Spinal cord (tissue), 10 donors: ENCODE data around the gene TP63. TPM values are rescaled to one million over a fixed set of nuclear protein-coding genes. Genes with fewer than 3 reads are reported as not detected.

ENCODE experiments used
- DNase-seq, 6 donors: peaks; one replicate each; pipeline versions ENCODE4 v3.0.0 to v3.0.0-alpha.2; 2013 to 2015; ENCODE audit warnings: low spot score in 6 of 6, low read depth in 4 of 6
- H3K27ac ChIP-seq: one replicate; pipeline ENCODE4 v1.5.1; 2013; ENCODE audit warnings: low read depth, low read length, control low read depth
- H3K27me3 ChIP-seq: one replicate; pipeline ENCODE4 v1.6.1; 2013; ENCODE audit warnings: low read length; ENCODE audit not compliant: control insufficient read depth, insufficient read depth
- H3K36me3 ChIP-seq: one replicate; pipeline ENCODE4 v1.6.1; 2013; ENCODE audit warnings: low read length; ENCODE audit not compliant: control insufficient read depth, insufficient read depth
- H3K4me1 ChIP-seq: one replicate; pipeline ENCODE4 v1.6.1; 2013; ENCODE audit warnings: low read length; ENCODE audit not compliant: control insufficient read depth, insufficient read depth
- H3K4me3 ChIP-seq: one replicate; pipeline ENCODE4 v1.5.1; 2013; ENCODE audit warnings: low read depth, low read length, control low read depth
- H3K9me3 ChIP-seq: one replicate; pipeline ENCODE4 v1.6.1; 2013; ENCODE audit warnings: low read length; ENCODE audit not compliant: control insufficient read depth, insufficient read depth
- WGBS: methylation state at CpG from one replicate; pipeline ENCODE4 v1.1.5; 2013; ENCODE audit warnings: missing lambda C conversion rate; ENCODE audit not compliant: insufficient coverage; 5-methylcytosine and 5-hydroxymethylcytosine counted together
- polyA plus RNA-seq, 2 donors: library from polyadenylated mRNA; unstranded; fragments of 120-200 nt; gene quantifications; one replicate each; pipeline ENCODE4 v1.2.1, GENCODE V29; 2013; ENCODE audit not compliant: insufficient read length in 2 of 2
- total RNA-seq, 2 donors: library from RNA; depleted of rRNA in 1 of 2; stranded (reverse); fragments of 120-200 nt in 1 of 2; fragments of >200 nt in 1 of 2; gene quantifications; one replicate each; pipeline versions ENCODE4 v1.2.3 to v1.2.4, GENCODE V29; 2013 to 2014
- donor health status: healthy.

The TP63 gene
- total and polyA plus RNA-seq, 4 donors = 0.29 to 4.3 (median 2.2) TPM

DNA sequence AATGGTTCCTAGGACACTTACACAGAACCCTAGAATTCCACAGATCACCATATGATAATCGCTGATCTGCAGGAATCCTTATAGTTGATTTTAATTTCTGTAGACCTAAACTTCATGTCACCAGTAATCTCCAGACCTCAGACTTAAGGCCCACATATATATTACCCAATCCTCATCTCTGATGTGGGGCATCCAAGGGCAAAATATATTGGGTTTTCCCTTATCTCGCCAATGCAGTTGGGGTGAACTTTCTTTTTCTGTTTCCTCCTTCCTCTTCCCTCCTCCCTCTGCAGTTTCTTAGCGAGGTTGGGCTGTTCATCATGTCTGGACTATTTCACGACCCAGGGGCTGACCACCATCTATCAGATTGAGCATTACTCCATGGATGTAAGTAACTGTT is 259.3 kb downstream of the TP63 start:
- no peak overlapping the region for H3K4me3 ChIP-seq
- 80% methylated on average over 1 of the region's 4 CpGs for WGBS
- no peak for DNase-seq

GRCh38 chr3:189896533-189896932 is 265.3 kb downstream of the TP63 start:
- Histone ChIP-seq H3K9me3 (no peaks in the 10 kb centered on the region), H3K36me3 (no peaks in the 10 kb centered on the region), H3K4me3 (no peak overlapping the region), H3K27ac (no peak overlapping the region), H3K4me1 (no peaks in the 10 kb centered on the region), H3K27me3 (no peaks in the 10 kb centered on the region)
- no CpG with 5 or more reads among the region's 3 CpGs for whole genome bisulfite sequencing
- DNase-seq = no peak

More for the DNA sequence above, 259.3 kb downstream of the TP63 start:
- Histone ChIP-seq H3K9me3 (no peaks in the 10 kb centered on the region), H3K4me1 (no peaks in the 10 kb centered on the region), H3K27me3 (no peaks in the 10 kb centered on the region), H3K36me3 (no peaks in the 10 kb centered on the region), H3K27ac (no peak overlapping the region)

DNA sequence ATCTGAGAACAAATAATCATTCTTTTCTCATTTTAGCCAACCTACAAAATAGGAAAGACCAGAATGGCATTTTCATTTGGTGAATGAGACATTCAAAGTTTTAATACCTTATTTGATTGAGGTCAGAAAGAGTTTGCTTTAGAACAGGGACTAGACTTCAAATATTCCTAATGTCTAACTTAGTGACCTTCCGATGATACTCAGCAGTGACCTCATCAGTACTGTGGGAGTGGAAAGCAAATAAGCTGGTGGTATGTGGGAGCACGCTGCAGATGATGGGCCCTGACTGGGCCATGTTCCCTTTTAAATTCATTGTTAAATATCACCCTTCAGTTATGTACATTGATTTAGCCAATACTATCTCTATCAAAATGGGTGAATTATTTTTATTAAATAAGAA is 266.2 kb downstream of the TP63 start:
- Histone ChIP-seq H3K27ac (no peak overlapping the region), H3K9me3 (no peaks in the 10 kb centered on the region), H3K36me3 (no peaks in the 10 kb centered on the region), H3K4me3 (no peak overlapping the region), H3K27me3 (no peaks in the 10 kb centered on the region), H3K4me1 (no peaks in the 10 kb centered on the region)
- DNase-seq = no peak
- WGBS = no CpG with 5 or more reads among the region's 2 CpGs

DNA sequence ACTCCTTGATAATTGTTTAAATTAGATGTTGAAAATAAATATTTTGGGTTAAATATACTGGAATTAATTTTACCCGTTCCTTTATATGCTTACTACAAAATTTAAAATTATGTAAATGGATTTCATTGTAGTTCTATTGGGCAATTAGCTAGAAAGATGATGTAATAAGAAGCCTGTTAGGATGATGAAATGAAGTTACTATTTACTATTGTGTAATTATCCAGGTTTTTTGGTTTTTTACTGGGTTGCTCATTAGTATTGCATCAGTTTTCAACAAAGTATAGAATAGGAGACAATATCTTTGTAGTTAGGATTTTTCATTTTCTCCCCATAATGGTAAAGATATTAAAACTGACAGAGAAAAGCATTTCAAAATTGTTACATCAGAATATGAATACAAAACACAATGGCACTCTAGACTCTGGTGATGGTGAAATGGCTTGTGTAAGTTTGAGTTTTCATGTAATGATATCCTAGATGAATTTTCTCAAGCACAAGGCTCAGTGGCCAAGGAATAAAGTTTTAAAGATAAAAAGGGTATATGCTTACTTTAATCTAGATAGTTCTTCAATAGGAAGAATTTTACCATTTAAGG is 267.5 kb downstream of the TP63 start:
- H3K4me3 ChIP-seq = no peak overlapping the region
- H3K27ac ChIP-seq = no peak overlapping the region
- H3K27me3 ChIP-seq = no peaks in the 10 kb centered on the region
- no peaks in the 10 kb centered on the region for H3K9me3 ChIP-seq
- DNase-seq = no peak
- WGBS = no CpG with 5 or more reads among the region's 1 CpG
- H3K4me1 ChIP-seq = no peaks in the 10 kb centered on the region
- H3K36me3 ChIP-seq = no peaks in the 10 kb centered on the region

DNA sequence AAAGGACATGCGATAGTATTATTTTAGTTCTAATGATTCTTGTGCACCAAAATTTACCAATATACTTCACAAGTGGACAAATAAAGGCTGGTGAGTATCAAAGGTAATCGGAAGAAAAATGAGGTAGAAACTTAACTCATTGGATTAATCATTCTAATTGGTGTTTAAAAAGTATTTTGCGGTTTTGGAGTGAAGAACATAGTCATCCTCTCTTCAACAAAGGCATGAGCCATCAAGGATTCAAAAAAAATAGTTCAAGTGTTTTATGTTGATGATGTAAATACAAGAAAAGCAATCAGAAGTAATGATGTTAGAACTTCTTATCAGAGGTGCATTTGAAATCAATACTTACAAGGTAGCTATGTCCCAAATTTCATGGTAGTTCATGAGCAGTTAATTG is 268.0 kb downstream of the TP63 start:
- WGBS = no CpG with 5 or more reads among the region's 3 CpGs

GRCh38 chr3:189900578-189900977 is 269.4 kb downstream of the TP63 start:
- no peaks in the 10 kb centered on the region for H3K4me1 ChIP-seq
- WGBS = 72% methylated on average over 3 of the region's 5 CpGs

More for the DNA sequence above, 268.0 kb downstream of the TP63 start:
- H3K27ac ChIP-seq = no peak overlapping the region
- no peaks in the 10 kb centered on the region for H3K9me3 ChIP-seq
- no peaks in the 10 kb centered on the region for H3K4me1 ChIP-seq
- H3K36me3 ChIP-seq = no peaks in the 10 kb centered on the region
- no peaks in the 10 kb centered on the region for H3K27me3 ChIP-seq
- no peak overlapping the region for H3K4me3 ChIP-seq
- no peak for DNase-seq

DNA sequence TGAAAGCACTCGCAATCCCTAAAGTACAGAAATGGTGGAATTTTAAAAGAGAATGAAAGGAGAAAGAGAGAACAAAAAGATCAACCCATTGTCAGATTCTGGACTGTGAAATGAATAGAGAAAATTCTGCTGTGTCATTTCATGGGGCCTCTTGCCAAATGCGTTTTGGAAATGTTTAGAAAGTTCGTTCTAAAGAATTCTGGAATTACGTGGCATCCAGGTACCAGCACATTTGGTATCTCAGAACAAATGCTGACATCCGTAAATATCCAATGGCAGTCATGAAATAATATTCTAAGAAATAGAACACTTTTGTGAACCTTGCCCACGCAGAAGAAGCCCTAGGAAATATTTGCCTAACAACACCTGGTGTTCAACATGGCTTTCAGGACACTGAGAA is 270.3 kb downstream of the TP63 start:
- no peak for DNase-seq
- no peaks in the 10 kb centered on the region for H3K4me1 ChIP-seq
- no peaks in the 10 kb centered on the region for H3K9me3 ChIP-seq
- H3K27ac ChIP-seq = no peak overlapping the region
- H3K27me3 ChIP-seq = no peaks in the 10 kb centered on the region
- WGBS = 100% methylated on average over 1 of the region's 6 CpGs
- no peaks in the 10 kb centered on the region for H3K36me3 ChIP-seq
- H3K4me3 ChIP-seq = no peak overlapping the region

More at GRCh38 chr3:189900578-189900977, 269.4 kb downstream of the TP63 start:
- DNase-seq = no peak
- Histone ChIP-seq H3K9me3 (no peaks in the 10 kb centered on the region), H3K27me3 (no peaks in the 10 kb centered on the region), H3K27ac (no peak overlapping the region), H3K4me3 (no peak overlapping the region), H3K36me3 (no peaks in the 10 kb centered on the region)

GRCh38 chr3:189902230-189903186 is 271.3 kb downstream of the TP63 start:
- no peaks in the 10 kb centered on the region for H3K27me3 ChIP-seq
- H3K4me3 ChIP-seq = no peak overlapping the region
- H3K36me3 ChIP-seq = no peaks in the 10 kb centered on the region
- H3K4me1 ChIP-seq = no peaks in the 10 kb centered on the region
- H3K27ac ChIP-seq = no peak overlapping the region
- 86% methylated on average over 2 of the region's 2 CpGs for WGBS
- peak in 1 of 6 donors; percentile 1 for DNase-seq
- no peaks in the 10 kb centered on the region for H3K9me3 ChIP-seq

- Histone ChIP-seq H3K9me3 (no peaks in the 10 kb centered on the region), H3K27me3 (no peaks in the 10 kb centered on the region), H3K27ac (no peak overlapping the region), H3K4me3 (no peak overlapping the region), H3K36me3 (no peaks in the 10 kb centered on the region), H3K4me1 (no peaks in the 10 kb centered on the region)
- 88% methylated on average over 3 of the region's 6 CpGs for WGBS
- no peak for DNase-seq
Measured at GRCh38 chr3:189903562-189904250, 272.5 kb downstream of the TP63 start.
